Breast epithelium (tissue), 4 donors: ENCODE data around the gene PTPRN2. TPM values are rescaled to one million over a fixed set of nuclear protein-coding genes. Genes with fewer than 3 reads are reported as not detected.
"Not testable (repeated sequence)": the region's sequence is repeated elsewhere in the genome, so short reads cannot be mapped to it uniquely, and the experiment has no call there.

Source experiments
- DNase-seq, 2 donors: peaks; one replicate each; pipeline ENCODE4 v3.0.0-alpha.2; 2019; ENCODE audit warnings: low spot score in 2 of 2
- H3K27ac ChIP-seq, 2 donors: fragments of 200-600 bp; sonication (generic) in 1 of 2; one replicate each; pipeline ENCODE4 v1.5.1; 2016 to 2019; ENCODE audit warnings: mild to moderate bottlenecking in 1 of 2
- H3K27me3 ChIP-seq, 2 donors: fragments of 200-600 bp; sonication (generic) in 1 of 2; one replicate each; pipeline versions ENCODE4 v1.5.1 to v1.6.0; 2017 to 2019; ENCODE audit warnings: control low read depth in 1 of 2, mild to moderate bottlenecking in 1 of 2
- H3K36me3 ChIP-seq: fragments of 200-600 bp; one replicate; pipeline ENCODE4 v1.5.1; 2019
- H3K4me1 ChIP-seq, 2 donors: fragments of 200-600 bp; sonication (generic); one replicate each; pipeline ENCODE4 v1.5.1; 2016 to 2019; ENCODE audit warnings: control low read depth in 1 of 2
- H3K4me3 ChIP-seq, 3 donors: fragments of 200-600 bp; sonication (generic); 1 replicate in 2 of 3; 2 replicates in 1 of 3; pipeline ENCODE4 v1.5.1; 2016 to 2019; ENCODE audit warnings: mild to moderate bottlenecking in 3 of 3, moderate library complexity in 2 of 3
- H3K9me3 ChIP-seq, 2 donors: fragments of 200-600 bp; sonication (generic) in 1 of 2; one replicate each; pipeline ENCODE4 v1.5.1; 2016 to 2019; ENCODE audit warnings: control low read depth in 1 of 2
- CTCF ChIP-seq, 3 donors: fragments of 450-650 bp; IDR thresholded peaks; one replicate each; pipeline ENCODE4 v1.5.1; 2016 to 2017; ENCODE audit warnings: antibody characterized with exemption in 3 of 3, mild to moderate bottlenecking in 3 of 3, moderate library complexity in 3 of 3
- POLR2A ChIP-seq: fragments of 450-650 bp; IDR thresholded peaks from one replicate; pipeline ENCODE4 v1.6.1; 2016; ENCODE audit warnings: antibody characterized with exemption, mild to moderate bottlenecking, moderate library complexity
- POLR2AphosphoS5 ChIP-seq, 3 donors: sonication (generic); formaldehyde crosslinking; IDR thresholded peaks; one replicate each; pipeline ENCODE4 v1.6.1; 2017; ENCODE audit warnings: antibody characterized with exemption in 3 of 3
- intact Hi-C: fragments of 100-400 bp; cut with DNase I; formaldehyde crosslinking; loops from one replicate; pipeline ENCODE4 v1.15.1; 2023; ENCODE audit warnings: low total_unique reads
- total RNA-seq, 3 donors: library from RNA; depleted of rRNA; stranded (reverse); fragments of >200 nt; gene quantifications; one replicate each; pipeline ENCODE4 v1.1.0, GENCODE V29; 2016

The PTPRN2 gene
- total RNA-seq, 3 donors from 2014 or later, result 1.6 to 2.2 (median 2.2) TPM

- intact Hi-C loops, result no loop called here
- Histone ChIP-seq H3K27me3 (peaks cover 0 to 4% of the 10 kb centered on the region in 2 donors), H3K36me3 (no peaks in the 10 kb centered on the region), H3K9me3 (peaks cover 0 to 8% of the 10 kb centered on the region in 2 donors), H3K27ac (no peak overlapping the region), H3K4me1 (no peaks in the 10 kb centered on the region), H3K4me3 (no peak overlapping the region)
- TF ChIP-seq CTCF (IDR thresholded peaks at IDR 0.05), result no peak
- no peak for TF ChIP-seq POLR2A
- TF ChIP-seq POLR2AphosphoS5 (IDR thresholded peaks at IDR 0.05), result no peak
- peak in 1 of 2 donors; percentile 45 for DNase-seq
Observed at GRCh38 chr7:157782041-157782440, 805.6 kb downstream of the PTPRN2 start.

GRCh38 chr7:157780721-157781120 lies 806.9 kb downstream of the PTPRN2 start:
- no peaks in the 10 kb centered on the region for H3K4me1 ChIP-seq
- DNase-seq, result no peak
- no peak overlapping the region for H3K27ac ChIP-seq
- H3K4me3 ChIP-seq, result no peak overlapping the region
- H3K9me3 ChIP-seq, result peaks cover 3 to 8% of the 10 kb centered on the region in 2 donors
- peaks cover 0 to 4% of the 10 kb centered on the region in 2 donors for H3K27me3 ChIP-seq
- no peaks in the 10 kb centered on the region for H3K36me3 ChIP-seq
- intact Hi-C loops, result no loop called here
- TF ChIP-seq POLR2AphosphoS5 (IDR thresholded peaks at IDR 0.05) (no peak), CTCF (IDR thresholded peaks at IDR 0.05) (no peak), POLR2A (no peak)

- TF ChIP-seq POLR2A (no peak), CTCF (IDR thresholded peaks at IDR 0.05) (no peak), POLR2AphosphoS5 (IDR thresholded peaks at IDR 0.05) (no peak)
- H3K27ac ChIP-seq, result no peak overlapping the region
- DNase-seq, result no peak
- H3K36me3 ChIP-seq, result no peaks in the 10 kb centered on the region
- H3K4me3 ChIP-seq, result no peak overlapping the region
- peaks cover 0 to 4% of the 10 kb centered on the region in 2 donors for H3K27me3 ChIP-seq
- intact Hi-C loops, result no loop called here
- peaks cover 7 to 8% of the 10 kb centered on the region in 2 donors for H3K9me3 ChIP-seq
- no peaks in the 10 kb centered on the region for H3K4me1 ChIP-seq
Observed at GRCh38 chr7:157780312-157780711, 807.3 kb downstream of the PTPRN2 start.

GRCh38 chr7:157779206-157779605 lies 808.4 kb downstream of the PTPRN2 start:
- H3K4me1 ChIP-seq, result no peaks in the 10 kb centered on the region
- H3K4me3 ChIP-seq, result no peak overlapping the region
- no peaks in the 10 kb centered on the region for H3K36me3 ChIP-seq
- H3K27me3 ChIP-seq, result peaks cover 0 to 4% of the 10 kb centered on the region in 2 donors
- DNase-seq, result no peak
- H3K9me3 ChIP-seq, result peaks cover 3 to 9% of the 10 kb centered on the region in 2 donors
- H3K27ac ChIP-seq, result no peak overlapping the region
- intact Hi-C loops, result no loop called here
- no peak for TF ChIP-seq CTCF (IDR thresholded peaks at IDR 0.05)
- no peak for TF ChIP-seq POLR2AphosphoS5 (IDR thresholded peaks at IDR 0.05)
- no peak for TF ChIP-seq POLR2A

GRCh38 chr7:157777194-157777762 lies 810.3 kb downstream of the PTPRN2 start:
- DNase-seq, H3K27ac ChIP-seq, H3K36me3 ChIP-seq, H3K4me1 ChIP-seq, intact Hi-C loops, H3K4me3 ChIP-seq, H3K27me3 ChIP-seq: not testable (repeated sequence)
- H3K9me3 ChIP-seq, result peaks cover 0 to 14% of the 10 kb centered on the region in 2 donors
